Measurements from ENCODE around the gene SCGB1A1.

Gene SCGB1A1

GRCh38 chr11:62433141-62433903 lies 14.5 kb downstream of the SCGB1A1 start:
- Histone ChIP-seq H3K36me3 (ENCODE audit: control insufficient read depth, insufficient read depth, low read length) (no peaks in the 10 kb centered on the region), H3K27me3 (replicated peaks; ENCODE audit: control insufficient read depth, insufficient read depth, low read length, poor library complexity, severe bottlenecking) (no peaks in the 10 kb centered on the region), H3K4me3 (ENCODE audit: insufficient read depth, low read depth, low read length, poor library complexity, severe bottlenecking) (no peak overlapping the region), H3K4me1 (ENCODE audit: control insufficient read depth, insufficient read depth, low read length, poor library complexity, severe bottlenecking) (no peaks in the 10 kb centered on the region), H3K9me3 (ENCODE audit: control insufficient read depth, low read length) (no peaks in the 10 kb centered on the region), H3K27ac (ENCODE audit: insufficient read depth, low read length, poor library complexity, severe bottlenecking) (no peak overlapping the region)
- no peak for DNase-seq

- no peaks in the 10 kb centered on the region for H3K27me3 ChIP-seq (replicated peaks; ENCODE audit: control insufficient read depth, insufficient read depth, low read length, poor library complexity, severe bottlenecking)
- no peaks in the 10 kb centered on the region for H3K4me1 ChIP-seq (ENCODE audit: control insufficient read depth, insufficient read depth, low read length, poor library complexity, severe bottlenecking)
- H3K4me3 ChIP-seq (ENCODE audit: insufficient read depth, low read depth, low read length, poor library complexity, severe bottlenecking) = no peak overlapping the region
- no peaks in the 10 kb centered on the region for H3K36me3 ChIP-seq (ENCODE audit: control insufficient read depth, insufficient read depth, low read length)
- H3K9me3 ChIP-seq (ENCODE audit: control insufficient read depth, low read length) = no peaks in the 10 kb centered on the region
- DNase-seq = no peak
- H3K27ac ChIP-seq (ENCODE audit: insufficient read depth, low read length, poor library complexity, severe bottlenecking) = no peak overlapping the region
These were observed 15.1 kb downstream of the SCGB1A1 start for GRCh38 chr11:62433904-62434276.

GRCh38 chr11:62435846-62436660 lies 17.2 kb downstream of the SCGB1A1 start:
- Histone ChIP-seq H3K27me3 (replicated peaks; ENCODE audit: control insufficient read depth, insufficient read depth, low read length, poor library complexity, severe bottlenecking) (no peaks in the 10 kb centered on the region), H3K4me3 (ENCODE audit: insufficient read depth, low read depth, low read length, poor library complexity, severe bottlenecking) (no peak overlapping the region), H3K4me1 (ENCODE audit: control insufficient read depth, insufficient read depth, low read length, poor library complexity, severe bottlenecking) (no peaks in the 10 kb centered on the region), H3K27ac (ENCODE audit: insufficient read depth, low read length, poor library complexity, severe bottlenecking) (no peak overlapping the region), H3K36me3 (ENCODE audit: control insufficient read depth, insufficient read depth, low read length) (no peaks in the 10 kb centered on the region), H3K9me3 (ENCODE audit: control insufficient read depth, low read length) (no peaks in the 10 kb centered on the region)
- DNase-seq = no peak

- Histone ChIP-seq H3K9me3 (ENCODE audit: control insufficient read depth, low read length) (no peaks in the 10 kb centered on the region), H3K4me3 (ENCODE audit: insufficient read depth, low read depth, low read length, poor library complexity, severe bottlenecking) (no peak overlapping the region), H3K27ac (ENCODE audit: insufficient read depth, low read length, poor library complexity, severe bottlenecking) (no peak overlapping the region), H3K4me1 (ENCODE audit: control insufficient read depth, insufficient read depth, low read length, poor library complexity, severe bottlenecking) (no peaks in the 10 kb centered on the region), H3K27me3 (replicated peaks; ENCODE audit: control insufficient read depth, insufficient read depth, low read length, poor library complexity, severe bottlenecking) (no peaks in the 10 kb centered on the region), H3K36me3 (ENCODE audit: control insufficient read depth, insufficient read depth, low read length) (no peaks in the 10 kb centered on the region)
- no peak for DNase-seq
These were observed 18.8 kb downstream of the SCGB1A1 start for GRCh38 chr11:62437616-62438015.

GRCh38 chr11:62438641-62439040 lies 19.8 kb downstream of the SCGB1A1 start:
- Histone ChIP-seq H3K4me3 (ENCODE audit: insufficient read depth, low read depth, low read length, poor library complexity, severe bottlenecking) (no peak overlapping the region), H3K27me3 (replicated peaks; ENCODE audit: control insufficient read depth, insufficient read depth, low read length, poor library complexity, severe bottlenecking) (no peaks in the 10 kb centered on the region), H3K4me1 (ENCODE audit: control insufficient read depth, insufficient read depth, low read length, poor library complexity, severe bottlenecking) (no peaks in the 10 kb centered on the region), H3K27ac (ENCODE audit: insufficient read depth, low read length, poor library complexity, severe bottlenecking) (no peak overlapping the region), H3K9me3 (ENCODE audit: control insufficient read depth, low read length) (no peaks in the 10 kb centered on the region), H3K36me3 (ENCODE audit: control insufficient read depth, insufficient read depth, low read length) (no peaks in the 10 kb centered on the region)
- no peak for DNase-seq

GRCh38 chr11:62439785-62440602 lies 21.2 kb downstream of the SCGB1A1 start:
- no peak for DNase-seq
- H3K36me3 ChIP-seq (ENCODE audit: control insufficient read depth, insufficient read depth, low read length) = no peaks in the 10 kb centered on the region
- no peak overlapping the region for H3K4me3 ChIP-seq (ENCODE audit: insufficient read depth, low read depth, low read length, poor library complexity, severe bottlenecking)
- no peak overlapping the region for H3K27ac ChIP-seq (ENCODE audit: insufficient read depth, low read length, poor library complexity, severe bottlenecking)
- H3K9me3 ChIP-seq (ENCODE audit: control insufficient read depth, low read length) = no peaks in the 10 kb centered on the region
- peaks cover 3% of the 10 kb centered on the region for H3K4me1 ChIP-seq (ENCODE audit: control insufficient read depth, insufficient read depth, low read length, poor library complexity, severe bottlenecking)
- no peaks in the 10 kb centered on the region for H3K27me3 ChIP-seq (replicated peaks; ENCODE audit: control insufficient read depth, insufficient read depth, low read length, poor library complexity, severe bottlenecking)

GRCh38 chr11:62443390-62444235 lies 24.8 kb downstream of the SCGB1A1 start:
- DNase-seq = no peak
- Histone ChIP-seq H3K4me3 (ENCODE audit: insufficient read depth, low read depth, low read length, poor library complexity, severe bottlenecking) (no peak overlapping the region), H3K4me1 (ENCODE audit: control insufficient read depth, insufficient read depth, low read length, poor library complexity, severe bottlenecking) (peaks cover 3% of the 10 kb centered on the region), H3K9me3 (ENCODE audit: control insufficient read depth, low read length) (no peaks in the 10 kb centered on the region), H3K27me3 (replicated peaks; ENCODE audit: control insufficient read depth, insufficient read depth, low read length, poor library complexity, severe bottlenecking) (no peaks in the 10 kb centered on the region), H3K36me3 (ENCODE audit: control insufficient read depth, insufficient read depth, low read length) (no peaks in the 10 kb centered on the region), H3K27ac (ENCODE audit: insufficient read depth, low read length, poor library complexity, severe bottlenecking) (no peak overlapping the region)

GRCh38 chr11:62444236-62444833 lies 25.5 kb downstream of the SCGB1A1 start:
- Histone ChIP-seq H3K27ac (ENCODE audit: insufficient read depth, low read length, poor library complexity, severe bottlenecking) (no peak overlapping the region), H3K9me3 (ENCODE audit: control insufficient read depth, low read length) (no peaks in the 10 kb centered on the region), H3K4me3 (ENCODE audit: insufficient read depth, low read depth, low read length, poor library complexity, severe bottlenecking) (peak overlapping the region; percentile 39), H3K4me1 (ENCODE audit: control insufficient read depth, insufficient read depth, low read length, poor library complexity, severe bottlenecking) (peaks cover 3% of the 10 kb centered on the region), H3K27me3 (replicated peaks; ENCODE audit: control insufficient read depth, insufficient read depth, low read length, poor library complexity, severe bottlenecking) (no peaks in the 10 kb centered on the region), H3K36me3 (ENCODE audit: control insufficient read depth, insufficient read depth, low read length) (no peaks in the 10 kb centered on the region)
- DNase-seq = no peak

GRCh38 chr11:62444835-62445234 lies 26.0 kb downstream of the SCGB1A1 start:
- no peaks in the 10 kb centered on the region for H3K27me3 ChIP-seq (replicated peaks; ENCODE audit: control insufficient read depth, insufficient read depth, low read length, poor library complexity, severe bottlenecking)
- peaks cover 3% of the 10 kb centered on the region for H3K4me1 ChIP-seq (ENCODE audit: control insufficient read depth, insufficient read depth, low read length, poor library complexity, severe bottlenecking)
- no peaks in the 10 kb centered on the region for H3K9me3 ChIP-seq (ENCODE audit: control insufficient read depth, low read length)
- no peaks in the 10 kb centered on the region for H3K36me3 ChIP-seq (ENCODE audit: control insufficient read depth, insufficient read depth, low read length)
- DNase-seq = no peak
- peak overlapping the region; percentile 39 for H3K4me3 ChIP-seq (ENCODE audit: insufficient read depth, low read depth, low read length, poor library complexity, severe bottlenecking)
- no peak overlapping the region for H3K27ac ChIP-seq (ENCODE audit: insufficient read depth, low read length, poor library complexity, severe bottlenecking)

All from effector memory CD4-positive, alpha-beta T cell (primary cell).